ENCODE data around the gene PXDN. TPM values are rescaled to one million over a fixed set of nuclear protein-coding genes. Genes with fewer than 3 reads are reported as not detected.
"Not testable (repeated sequence)": the region's sequence is repeated elsewhere in the genome, so short reads cannot be mapped to it uniquely, and the experiment has no call there.

PXDN gene
- total RNA-seq, 1 experiment from 2014 or later = 3.1 TPM

GRCh38 chr2:1681323-1682180 lies 62.8 kb downstream of the PXDN start:
- DNase-seq (ENCODE audit: low read depth, low spot score) = no peak
- in situ Hi-C loops (cut with HindIII; ENCODE audit: low pct_unique_long_range_greater_than_20kb, low sequenced_read_pairs) = no loop called here

- no peak for DNase-seq (ENCODE audit: low read depth, low spot score)
- in situ Hi-C loops (cut with HindIII; ENCODE audit: low pct_unique_long_range_greater_than_20kb, low sequenced_read_pairs) = no loop called here
Measured at GRCh38 chr2:1681017-1681318, 63.3 kb downstream of the PXDN start.

- in situ Hi-C loops (cut with HindIII; ENCODE audit: low pct_unique_long_range_greater_than_20kb, low sequenced_read_pairs) = no loop called here
- DNase-seq (ENCODE audit: low read depth, low spot score) = no peak
Measured at GRCh38 chr2:1680222-1681016, 63.9 kb downstream of the PXDN start.

GRCh38 chr2:1679488-1680039 lies 64.8 kb downstream of the PXDN start:
- DNase-seq (ENCODE audit: low read depth, low spot score); in situ Hi-C loops (cut with HindIII; ENCODE audit: low pct_unique_long_range_greater_than_20kb, low sequenced_read_pairs): not testable (repeated sequence)

- in situ Hi-C loops (cut with HindIII; ENCODE audit: low pct_unique_long_range_greater_than_20kb, low sequenced_read_pairs); DNase-seq (ENCODE audit: low read depth, low spot score): not testable (repeated sequence)
Measured at GRCh38 chr2:1679065-1679464, 65.2 kb downstream of the PXDN start.

GRCh38 chr2:1678609-1679008 lies 65.7 kb downstream of the PXDN start:
- in situ Hi-C loops (cut with HindIII; ENCODE audit: low pct_unique_long_range_greater_than_20kb, low sequenced_read_pairs) = no loop called here
- DNase-seq (ENCODE audit: low read depth, low spot score) = no peak

- in situ Hi-C loops (cut with HindIII; ENCODE audit: low pct_unique_long_range_greater_than_20kb, low sequenced_read_pairs) = no loop called here
- DNase-seq (ENCODE audit: low read depth, low spot score) = no peak
Measured at GRCh38 chr2:1677821-1678165, 66.5 kb downstream of the PXDN start.

GRCh38 chr2:1676913-1677820 lies 67.1 kb downstream of the PXDN start:
- no peak for DNase-seq (ENCODE audit: low read depth, low spot score)
- in situ Hi-C loops (cut with HindIII; ENCODE audit: low pct_unique_long_range_greater_than_20kb, low sequenced_read_pairs) = no loop called here

- DNase-seq (ENCODE audit: low read depth, low spot score) = no peak
- in situ Hi-C loops (cut with HindIII; ENCODE audit: low pct_unique_long_range_greater_than_20kb, low sequenced_read_pairs) = no loop called here
Measured at GRCh38 chr2:1676091-1676912, 68.0 kb downstream of the PXDN start.

- peak; percentile 50 for DNase-seq (ENCODE audit: low read depth, low spot score)
- in situ Hi-C loops (cut with HindIII; ENCODE audit: low pct_unique_long_range_greater_than_20kb, low sequenced_read_pairs) = no loop called here
Measured at GRCh38 chr2:1675633-1676032, 68.7 kb downstream of the PXDN start.

- no peak for DNase-seq (ENCODE audit: low read depth, low spot score)
- in situ Hi-C loops (cut with HindIII; ENCODE audit: low pct_unique_long_range_greater_than_20kb, low sequenced_read_pairs) = no loop called here
Measured at GRCh38 chr2:1674766-1675397, 69.4 kb downstream of the PXDN start.

- no peak for DNase-seq (ENCODE audit: low read depth, low spot score)
- in situ Hi-C loops (cut with HindIII; ENCODE audit: low pct_unique_long_range_greater_than_20kb, low sequenced_read_pairs) = no loop called here
Measured at GRCh38 chr2:1674276-1674675, 70.0 kb downstream of the PXDN start.

GRCh38 chr2:1673160-1673944 lies 71.0 kb downstream of the PXDN start:
- in situ Hi-C loops (cut with HindIII; ENCODE audit: low pct_unique_long_range_greater_than_20kb, low sequenced_read_pairs) = no loop called here
- no peak for DNase-seq (ENCODE audit: low read depth, low spot score)

GRCh38 chr2:1672738-1673137 lies 71.6 kb downstream of the PXDN start:
- in situ Hi-C loops (cut with HindIII; ENCODE audit: low pct_unique_long_range_greater_than_20kb, low sequenced_read_pairs) = no loop called here
- DNase-seq (ENCODE audit: low read depth, low spot score) = no peak

GRCh38 chr2:1671916-1672315 lies 72.4 kb downstream of the PXDN start:
- DNase-seq (ENCODE audit: low read depth, low spot score) = no peak
- in situ Hi-C loops (cut with HindIII; ENCODE audit: low pct_unique_long_range_greater_than_20kb, low sequenced_read_pairs) = no loop called here

GRCh38 chr2:1670636-1671035 lies 73.7 kb downstream of the PXDN start:
- in situ Hi-C loops (cut with HindIII; ENCODE audit: low pct_unique_long_range_greater_than_20kb, low sequenced_read_pairs) = no loop called here

More at GRCh38 chr2:1670636-1671035, 73.7 kb downstream of the PXDN start:
- DNase-seq (ENCODE audit: low read depth, low spot score) = no peak
